ENCODE results near the gene IRF1. TPM values are rescaled to one million over a fixed set of nuclear protein-coding genes. Genes with fewer than 3 reads are reported as not detected.

IRF1 gene
- polyA plus RNA-seq, 3 donors = 125 to 363 (median 129) TPM

DNA sequence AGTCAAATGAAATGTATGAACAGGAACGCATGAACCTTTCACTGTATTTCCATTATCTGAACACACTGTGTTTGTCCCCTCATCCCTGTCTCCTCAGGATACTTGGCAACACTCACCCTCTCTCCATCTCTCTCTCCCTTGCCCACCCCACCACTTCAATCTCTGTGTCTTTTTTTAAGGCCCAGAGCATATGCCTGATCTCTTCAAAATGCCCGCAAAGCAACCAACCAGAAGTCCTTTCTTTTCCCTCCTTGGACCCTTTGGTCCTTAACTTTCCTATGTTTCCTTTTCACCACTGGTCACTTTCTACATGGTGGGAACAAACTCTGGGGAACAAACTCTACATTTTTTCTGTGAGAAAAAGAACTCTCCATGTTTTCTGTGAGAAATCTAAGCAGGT is 3.2 kb upstream of the IRF1 start:
- Mint-ChIP-seq H3K27ac (peak overlapping the region in 6 of 7 donors; percentile 5 to 96 (median 81)), H3K4me1 (peaks cover 59% of the 10 kb centered on the region), H3K36me3 (peaks cover 9 to 10% of the 10 kb centered on the region in 2 donors), H3K4me3 (peak overlapping the region in 1 of 2 donors; percentile 49), H3K27me3 (ENCODE audit: low read depth in 3 of 3) (peaks cover 0 to 2% (median 0%) of the 10 kb centered on the region in 3 donors), H3K9me3 (peaks cover 0 to 4% (median 0%) of the 10 kb centered on the region in 7 donors)
- WGBS (ENCODE audit: insufficient coverage) = no CpG with 5 or more reads among the region's 2 CpGs
- peak overlapping the region; percentile 2 for H3K4me2 ChIP-seq (replicated peaks; ENCODE audit: extremely low read depth, low read length, poor library complexity, severe bottlenecking)
- no peaks in the 10 kb centered on the region for H3K27me3 ChIP-seq (ENCODE audit: control insufficient read depth in 2 of 2, insufficient read depth in 2 of 2, low read length in 2 of 2)
- intact Hi-C loops (cut with micrococcal nuclease) = loop anchor here (5.0 to 10.0 kb wide), 3 partner anchors 67 to 957 kb away; partner anchors contain the start of gene SLC22A4 (in 1 of the 2)
- DNase-seq = no peak
- no peak overlapping the region for H3K9ac ChIP-seq (ENCODE audit: insufficient read depth, low read length, poor library complexity, severe bottlenecking)
- peaks cover 17% of the 10 kb centered on the region for H4K20me1 ChIP-seq (ENCODE audit: insufficient read depth, low read length)
- no peaks in the 10 kb centered on the region for H3K9me3 ChIP-seq (replicated peaks in 1 of 2; ENCODE audit: control insufficient read depth in 1 of 2, insufficient read depth in 1 of 2, low read length in 2 of 2)
- TF ChIP-seq, protein P1, sequence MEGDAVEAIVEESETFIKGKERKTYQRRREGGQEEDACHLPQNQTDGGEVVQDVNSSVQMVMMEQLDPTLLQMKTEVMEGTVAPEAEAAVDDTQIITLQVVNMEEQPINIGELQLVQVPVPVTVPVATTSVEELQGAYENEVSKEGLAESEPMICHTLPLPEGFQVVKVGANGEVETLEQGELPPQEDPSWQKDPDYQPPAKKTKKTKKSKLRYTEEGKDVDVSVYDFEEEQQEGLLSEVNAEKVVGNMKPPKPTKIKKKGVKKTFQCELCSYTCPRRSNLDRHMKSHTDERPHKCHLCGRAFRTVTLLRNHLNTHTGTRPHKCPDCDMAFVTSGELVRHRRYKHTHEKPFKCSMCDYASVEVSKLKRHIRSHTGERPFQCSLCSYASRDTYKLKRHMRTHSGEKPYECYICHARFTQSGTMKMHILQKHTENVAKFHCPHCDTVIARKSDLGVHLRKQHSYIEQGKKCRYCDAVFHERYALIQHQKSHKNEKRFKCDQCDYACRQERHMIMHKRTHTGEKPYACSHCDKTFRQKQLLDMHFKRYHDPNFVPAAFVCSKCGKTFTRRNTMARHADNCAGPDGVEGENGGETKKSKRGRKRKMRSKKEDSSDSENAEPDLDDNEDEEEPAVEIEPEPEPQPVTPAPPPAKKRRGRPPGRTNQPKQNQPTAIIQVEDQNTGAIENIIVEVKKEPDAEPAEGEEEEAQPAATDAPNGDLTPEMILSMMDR (IDR thresholded peaks at IDR 0.05) = no peak
- no peak overlapping the region for H3K4me3 ChIP-seq (replicated peaks in 1 of 3; ENCODE audit: low read depth in 2 of 3, low read length in 3 of 3)
- H2AFZ ChIP-seq (ENCODE audit: insufficient read depth, low read depth, low read length, poor library complexity, severe bottlenecking) = no peak overlapping the region
- peaks cover 4 to 9% of the 10 kb centered on the region in 2 donors for H3K36me3 ChIP-seq (replicated peaks in 1 of 2; ENCODE audit: control insufficient read depth in 1 of 2, insufficient read depth in 2 of 2, low read length in 2 of 2)
- peaks cover 52 to 75% of the 10 kb centered on the region in 2 donors for H3K4me1 ChIP-seq (ENCODE audit: control insufficient read depth in 1 of 2, insufficient read depth in 2 of 2, low read length in 2 of 2)
- H3K27ac ChIP-seq (ENCODE audit: low read depth in 1 of 2, low read length in 2 of 2) = peak overlapping the region in 1 of 2 donors; percentile 88
- peaks cover 53% of the 10 kb centered on the region for H3K79me2 ChIP-seq (ENCODE audit: insufficient read depth, low read length)

GRCh38 chr5:132493241-132493640 is 2.7 kb upstream of the IRF1 start:
- peaks cover 15 to 16% of the 10 kb centered on the region in 2 donors for H3K36me3 Mint-ChIP-seq
- H3K27ac ChIP-seq (ENCODE audit: low read depth in 1 of 2, low read length in 2 of 2) = peak overlapping the region in 1 of 2 donors; percentile 97
- H3K27ac Mint-ChIP-seq = peak overlapping the region in 4 of 7 donors; percentile 18 to 92 (median 70)
- WGBS (ENCODE audit: insufficient coverage) = 100% methylated on average over 1 of the region's 4 CpGs
- peaks cover 23% of the 10 kb centered on the region for H4K20me1 ChIP-seq (ENCODE audit: insufficient read depth, low read length)
- no peak overlapping the region for H2AFZ ChIP-seq (ENCODE audit: insufficient read depth, low read depth, low read length, poor library complexity, severe bottlenecking)
- H3K9ac ChIP-seq (ENCODE audit: insufficient read depth, low read length, poor library complexity, severe bottlenecking) = no peak overlapping the region
- no peaks in the 10 kb centered on the region for H3K27me3 Mint-ChIP-seq (ENCODE audit: low read depth in 3 of 3)
- H3K4me3 ChIP-seq (replicated peaks in 1 of 3; ENCODE audit: low read depth in 2 of 3, low read length in 3 of 3) = no peak overlapping the region
- no peak overlapping the region for H3K4me2 ChIP-seq (replicated peaks; ENCODE audit: extremely low read depth, low read length, poor library complexity, severe bottlenecking)
- no peaks in the 10 kb centered on the region for H3K9me3 ChIP-seq (replicated peaks in 1 of 2; ENCODE audit: control insufficient read depth in 1 of 2, insufficient read depth in 1 of 2, low read length in 2 of 2)
- H3K79me2 ChIP-seq (ENCODE audit: insufficient read depth, low read length) = peaks cover 59% of the 10 kb centered on the region
- peaks cover 10 to 15% of the 10 kb centered on the region in 2 donors for H3K36me3 ChIP-seq (replicated peaks in 1 of 2; ENCODE audit: control insufficient read depth in 1 of 2, insufficient read depth in 2 of 2, low read length in 2 of 2)
- TF ChIP-seq, protein P1 (IDR thresholded peaks at IDR 0.05) = no peak
- no peak for DNase-seq
- no peaks in the 10 kb centered on the region for H3K27me3 ChIP-seq (ENCODE audit: control insufficient read depth in 2 of 2, insufficient read depth in 2 of 2, low read length in 2 of 2)
- H3K4me1 Mint-ChIP-seq = peaks cover 61% of the 10 kb centered on the region
- peaks cover 0 to 4% (median 0%) of the 10 kb centered on the region in 7 donors for H3K9me3 Mint-ChIP-seq
- intact Hi-C loops (cut with micrococcal nuclease) = loop anchor here (5.0 to 10.0 kb wide), 3 partner anchors 66 to 956 kb away; partner anchors contain the start of gene SLC22A4 (in 1 of the 2)
- no peak overlapping the region for H3K4me3 Mint-ChIP-seq
- peaks cover 58 to 80% of the 10 kb centered on the region in 2 donors for H3K4me1 ChIP-seq (ENCODE audit: control insufficient read depth in 1 of 2, insufficient read depth in 2 of 2, low read length in 2 of 2)
